H1 (cell line): ENCODE data around the gene TMEM271. TPM values are rescaled to one million over a fixed set of nuclear protein-coding genes. Genes with fewer than 3 reads are reported as not detected.

Source experiments
- RXRA ChIP-seq: IDR thresholded peaks from 2 replicates; pipeline ENCODE4 v1.6.1; 2011; ENCODE audit warnings: low read depth, mild to moderate bottlenecking, low read length, moderate library complexity; ENCODE audit not compliant: insufficient read depth
- polyA plus RNA-seq, 7 experiments: library from polyadenylated mRNA; depleted of rRNA in 3 of 7; stranded (reverse) in 5 of 7; unstranded in 2 of 7; fragments of >200 nt in 5 of 7; fragments of 200-250 nt in 2 of 7; gene quantifications; 1 replicate in 5 of 7; 2 replicates in 1 of 7; 4 replicates in 1 of 7; pipeline versions ENCODE4 v1.2.1 to v1.2.3, GENCODE V29; 2011 to 2013; ENCODE audit warnings: missing spikeins in 2 of 7, mixed read lengths in 2 of 7
- total RNA-seq: library from RNA; stranded (reverse); fragmentation: NEBNext Ultra II Directional; extraction: Animal tissue kit (Norgen Biotek cat#: 25700); gene quantifications from 2 replicates; pipeline ENCODE4 v1.2.1, GENCODE V29; 2021

Gene TMEM271
- total and polyA plus RNA-seq, 2 of the 8 experiments (the other 6 are each of a cell fraction or from before 2014, with no cell fraction given), result 0.08 to 0.35 TPM

DNA sequence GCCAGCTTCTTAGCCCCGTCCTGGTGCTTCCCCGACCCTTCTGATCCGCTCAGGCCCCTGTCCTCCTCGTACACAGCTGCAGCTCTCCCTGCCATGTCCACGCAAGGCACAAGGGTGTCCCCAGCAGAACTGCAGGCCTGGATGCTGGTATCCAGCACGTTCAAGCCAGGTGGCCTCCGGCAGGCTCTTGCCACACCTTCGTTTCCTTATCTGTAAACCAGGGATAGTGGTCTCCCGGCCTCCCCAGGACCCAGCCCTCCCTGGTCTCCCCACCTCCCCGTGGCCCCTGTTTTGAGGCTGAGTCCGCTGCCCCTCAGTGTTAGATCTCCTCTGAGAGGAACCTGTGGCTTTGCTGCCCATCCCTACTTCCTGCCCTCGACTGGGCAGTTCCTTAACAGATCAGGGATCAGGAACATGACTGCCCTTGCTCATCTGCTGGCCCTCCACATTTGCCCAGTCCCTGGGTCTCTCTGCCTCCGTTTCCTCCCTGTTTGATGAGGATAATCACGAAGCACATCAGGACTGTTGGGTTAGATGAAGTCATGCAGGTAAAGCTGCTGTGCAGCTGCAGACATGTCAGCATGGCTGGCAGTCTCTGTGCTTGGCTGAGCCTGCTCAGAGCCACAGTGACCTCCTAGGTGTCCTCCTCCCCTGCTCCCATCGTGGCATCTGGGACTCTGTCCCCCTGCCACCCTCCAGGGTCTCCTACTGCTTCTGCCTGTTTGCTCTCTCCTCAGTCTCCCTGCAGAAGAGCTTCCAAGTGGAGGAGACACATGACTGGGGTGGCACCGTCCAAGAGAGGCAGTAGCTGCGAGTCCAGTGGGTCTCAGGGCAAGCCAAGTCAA lies 44.2 kb downstream of the TMEM271 start (continued):
- no peak for TF ChIP-seq RXRA
